GM18498 (cell line): ENCODE data around the gene C16orf96.
A peak's percentile ranks its signal among the peaks of the same experiment; 100 is the strongest.

Experiments
- ATAC-seq: cut with Tn5 transposase; IDR thresholded peaks from one replicate; pipeline ENCODE4 v1.9.1; 2021; ENCODE audit warnings: mild to moderate bottlenecking, moderate library complexity; ENCODE audit not compliant: unreplicated experiment

The C16orf96 gene

GRCh38 chr16:4599037-4599436, 42.9 kb downstream of the C16orf96 start:
- ATAC-seq = no peak

- no peak for ATAC-seq
Observed at GRCh38 chr16:4599545-4599944, 43.4 kb downstream of the C16orf96 start.

GRCh38 chr16:4601036-4601863, 45.1 kb downstream of the C16orf96 start:
- no peak for ATAC-seq

- no peak for ATAC-seq
Observed at GRCh38 chr16:4601864-4602186, 45.7 kb downstream of the C16orf96 start.

GRCh38 chr16:4602331-4602730, 46.2 kb downstream of the C16orf96 start:
- ATAC-seq = no peak

- no peak for ATAC-seq
Observed at GRCh38 chr16:4603624-4604170, 47.6 kb downstream of the C16orf96 start.

- ATAC-seq = no peak
Observed at GRCh38 chr16:4604401-4604800, 48.3 kb downstream of the C16orf96 start.

GRCh38 chr16:4606354-4606753, 50.2 kb downstream of the C16orf96 start:
- ATAC-seq = no peak

GRCh38 chr16:4607841-4608703, 51.9 kb downstream of the C16orf96 start:
- ATAC-seq = no peak

GRCh38 chr16:4608704-4608980, 52.5 kb downstream of the C16orf96 start:
- no peak for ATAC-seq

- ATAC-seq = no peak
Observed at GRCh38 chr16:4609200-4610010, 53.3 kb downstream of the C16orf96 start.

GRCh38 chr16:4610011-4611005, 54.2 kb downstream of the C16orf96 start:
- ATAC-seq = no peak

GRCh38 chr16:4611337-4612021, 55.3 kb downstream of the C16orf96 start:
- no peak for ATAC-seq

GRCh38 chr16:4612474-4612931, 56.4 kb downstream of the C16orf96 start:
- no peak for ATAC-seq

GRCh38 chr16:4612977-4613635, 57.0 kb downstream of the C16orf96 start:
- no peak for ATAC-seq

- no peak for ATAC-seq
Observed at GRCh38 chr16:4613636-4614570, 57.8 kb downstream of the C16orf96 start.

- peak; percentile 59 for ATAC-seq
Observed at GRCh38 chr16:4614571-4615383, 58.6 kb downstream of the C16orf96 start, which contains the start of gene UBALD1. TSS of gene UBALD1 (minus strand) at chr16:4614888. CDS start at chr16:4614797, 91 bp downstream.
